GM21528 (cell line): Measurements from ENCODE around the gene OR10A5.
"Not testable (repeated sequence)": the region's sequence is repeated elsewhere in the genome, so short reads cannot be mapped to it uniquely, and the experiment has no call there.

Experiments used
- ATAC-seq: cut with Tn5 transposase; IDR thresholded peaks from one replicate; pipeline ENCODE4 v1.9.1; 2021; ENCODE audit warnings: mild to moderate bottlenecking, moderate library complexity; ENCODE audit not compliant: unreplicated experiment, low FRiP score

Gene OR10A5, protein sequence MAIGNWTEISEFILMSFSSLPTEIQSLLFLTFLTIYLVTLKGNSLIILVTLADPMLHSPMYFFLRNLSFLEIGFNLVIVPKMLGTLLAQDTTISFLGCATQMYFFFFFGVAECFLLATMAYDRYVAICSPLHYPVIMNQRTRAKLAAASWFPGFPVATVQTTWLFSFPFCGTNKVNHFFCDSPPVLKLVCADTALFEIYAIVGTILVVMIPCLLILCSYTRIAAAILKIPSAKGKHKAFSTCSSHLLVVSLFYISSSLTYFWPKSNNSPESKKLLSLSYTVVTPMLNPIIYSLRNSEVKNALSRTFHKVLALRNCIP

DNA sequence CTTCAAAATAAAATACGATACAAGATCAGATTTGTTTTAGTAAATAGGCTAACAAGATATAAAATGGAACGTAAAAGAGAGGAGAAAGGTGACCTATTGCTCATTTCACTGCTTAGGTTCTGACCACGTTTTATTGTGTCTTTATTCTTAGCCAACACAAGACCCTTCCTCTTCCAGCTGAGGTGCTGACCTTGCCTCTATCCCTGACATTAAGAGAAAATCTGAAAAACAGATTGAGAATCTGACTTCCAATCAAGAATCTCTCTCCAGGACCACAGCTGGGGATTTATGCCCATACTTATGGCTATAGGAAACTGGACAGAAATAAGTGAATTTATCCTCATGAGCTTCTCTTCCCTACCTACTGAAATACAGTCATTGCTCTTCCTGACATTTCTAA is at the start of gene OR10A5:
Gene OR10A5, plus strand, starts transcription at position 301 of the 400 bp plus-strand sequence. Its CDS starts 0 bp downstream, at position 301.
- no peak for ATAC-seq

GRCh38 chr11:6799402-6799801 is 46.1 kb upstream of the OR10A5 start, which contains the start of gene OR6A2:
Gene OR6A2 (minus strand): TSS chr11:6799689. CDS start chr11:6795708, 3,981 bp downstream.
- no peak for ATAC-seq

DNA sequence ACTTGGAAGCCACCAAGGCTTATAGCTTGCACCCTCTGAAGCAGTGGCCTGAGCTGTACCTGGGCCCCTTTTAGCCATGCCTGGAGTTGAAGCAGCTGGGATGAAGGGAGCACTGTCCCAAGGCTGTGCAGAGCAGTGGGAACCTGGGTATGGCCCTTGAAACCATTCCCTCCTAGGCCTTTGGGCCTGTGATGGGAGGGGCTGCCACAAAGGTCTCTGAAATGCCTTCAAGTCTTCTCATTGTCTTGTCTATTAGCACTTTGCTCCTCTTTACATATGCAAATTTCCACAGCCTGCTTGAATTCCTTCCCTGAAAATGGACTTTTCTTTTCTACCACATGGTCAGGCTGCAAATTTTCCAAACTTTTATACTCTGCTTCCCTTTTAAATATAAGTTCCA is 44.4 kb upstream of the OR10A5 start:
- not testable (repeated sequence) for ATAC-seq

DNA sequence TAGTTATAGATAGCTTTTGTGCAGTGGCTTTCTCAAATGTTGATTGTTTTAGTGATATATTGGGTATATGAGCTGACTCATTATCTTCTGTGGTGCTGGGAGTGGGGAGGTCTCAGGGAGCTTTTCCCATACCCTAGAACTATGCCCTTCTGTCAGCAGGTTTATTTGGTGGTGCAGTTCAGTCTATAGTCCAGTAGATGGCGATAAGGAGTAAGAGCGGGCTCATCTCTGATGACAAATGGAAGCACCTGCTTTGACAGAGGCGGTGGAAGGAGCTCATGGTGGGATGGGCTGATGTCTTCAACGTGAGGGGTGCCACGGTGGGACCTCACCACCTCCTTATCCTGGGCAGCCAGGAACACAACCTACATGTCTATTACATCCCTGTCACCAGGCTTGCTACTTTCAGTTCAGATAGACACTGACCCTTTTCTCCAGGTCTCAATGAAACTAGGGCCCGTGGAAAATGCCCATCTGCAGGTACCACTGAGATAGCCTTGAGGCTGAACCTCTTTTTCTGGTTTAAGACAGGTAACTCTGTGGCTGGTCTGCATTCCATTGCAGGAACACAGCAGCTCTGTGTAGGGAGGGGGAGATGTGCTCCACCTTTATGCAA is 33.0 kb upstream of the OR10A5 start:
- peak; percentile 74 for ATAC-seq

DNA sequence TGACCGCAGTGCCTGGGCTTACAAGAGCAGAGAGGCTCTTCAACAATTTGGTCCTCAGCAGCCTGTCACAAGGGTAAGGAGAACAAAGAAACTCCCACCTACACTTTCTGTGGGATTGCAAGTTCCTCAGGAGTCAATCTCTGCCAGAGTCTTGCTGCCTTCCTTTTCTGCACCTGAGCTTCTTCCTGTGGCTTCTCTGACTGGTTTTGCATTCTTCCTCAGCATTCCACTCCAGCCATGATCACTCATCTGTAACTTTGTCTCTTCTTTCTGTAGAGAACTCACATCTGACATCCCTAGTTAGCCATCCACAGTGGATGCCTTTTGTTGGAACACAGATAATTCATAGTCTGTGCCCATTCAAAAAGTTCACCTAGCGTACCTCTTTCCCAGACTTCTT is 31.8 kb upstream of the OR10A5 start:
- no peak for ATAC-seq

DNA sequence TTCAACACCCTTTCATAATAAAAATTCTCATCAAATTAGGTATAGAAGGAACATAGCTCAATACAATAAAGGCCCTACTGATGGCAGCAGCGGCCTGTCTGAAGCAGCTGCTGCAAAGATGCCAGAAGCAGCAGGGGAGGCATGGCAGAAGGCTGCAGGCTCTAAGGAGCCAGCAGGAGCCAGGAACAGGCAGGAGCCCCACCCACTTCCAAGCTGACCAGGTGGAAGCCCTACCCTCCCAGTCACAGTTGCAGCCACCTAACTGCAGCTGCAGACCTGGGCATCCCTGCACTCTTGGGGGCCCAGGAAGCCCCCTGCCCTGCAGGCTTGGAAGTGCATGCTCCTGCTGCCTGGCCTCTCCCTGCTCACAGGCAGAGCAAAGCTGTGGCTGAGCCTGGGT is 27.8 kb upstream of the OR10A5 start:
- no peak for ATAC-seq

- ATAC-seq = no peak
Measured at GRCh38 chr11:6818967-6819366, 26.5 kb upstream of the OR10A5 start.

- no peak for ATAC-seq
Measured at GRCh38 chr11:6824136-6824823, 21.2 kb upstream of the OR10A5 start.

- no peak for ATAC-seq
Measured at GRCh38 chr11:6825231-6825744, 20.2 kb upstream of the OR10A5 start.

DNA sequence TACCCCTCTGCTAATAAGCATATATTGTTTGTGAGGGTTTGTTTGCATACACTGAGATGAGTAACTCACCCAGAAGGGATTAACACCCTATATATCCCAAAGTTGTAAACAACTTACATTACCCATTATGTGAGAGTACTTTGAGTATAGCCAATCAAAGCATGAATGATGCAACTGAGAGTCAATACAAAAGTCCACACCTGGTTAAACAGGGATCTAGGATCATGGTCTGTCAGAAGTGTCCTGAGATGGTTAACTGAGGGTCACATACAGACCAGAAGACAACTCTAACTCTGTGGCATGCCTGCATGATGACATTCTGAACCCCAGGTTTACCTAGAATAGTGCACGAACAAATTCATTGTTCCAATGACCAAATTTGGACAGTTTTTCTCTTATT is 17.4 kb upstream of the OR10A5 start:
- ATAC-seq = no peak

DNA sequence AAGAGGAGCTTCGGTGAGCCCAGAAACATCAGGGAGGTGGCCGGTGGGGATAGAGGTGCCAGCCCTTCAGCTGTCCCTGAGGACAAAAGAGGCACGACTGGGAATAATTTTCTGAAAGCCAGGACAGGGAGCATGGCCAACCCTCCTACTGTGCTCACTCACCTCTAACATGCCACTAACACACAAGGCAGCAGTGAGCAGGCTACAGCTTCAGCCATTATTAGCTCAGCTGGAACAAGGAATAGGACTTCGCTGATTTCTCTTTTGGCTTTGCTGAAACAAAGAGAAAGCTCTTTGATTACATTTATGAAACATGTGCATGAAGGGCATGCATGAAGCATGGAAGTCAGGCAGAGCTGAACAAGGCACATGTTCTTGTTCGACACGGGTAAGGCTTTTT is 12.1 kb upstream of the OR10A5 start:
- ATAC-seq = no peak

DNA sequence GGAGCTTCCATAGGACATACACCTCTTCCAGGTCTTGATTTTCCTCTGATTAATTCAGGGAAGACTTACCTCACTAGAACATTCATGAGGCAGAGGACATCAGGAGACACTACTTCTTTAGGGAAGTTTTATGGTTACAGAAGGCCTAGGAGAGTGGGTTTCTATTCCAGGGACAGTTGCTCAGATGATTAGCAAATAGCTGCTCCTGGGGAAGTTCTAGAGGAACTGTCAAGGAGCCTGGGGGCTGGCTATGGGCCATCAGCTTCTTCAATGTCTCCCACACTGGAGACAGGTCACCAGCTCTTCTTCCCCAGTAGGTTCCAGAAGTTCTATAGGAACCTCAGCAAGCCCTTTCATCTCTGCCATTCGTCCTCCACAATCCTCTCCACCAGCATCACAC is 11.5 kb upstream of the OR10A5 start:
- no peak for ATAC-seq

- ATAC-seq = no peak
Measured at GRCh38 chr11:6841694-6842093, 3.8 kb upstream of the OR10A5 start.

DNA sequence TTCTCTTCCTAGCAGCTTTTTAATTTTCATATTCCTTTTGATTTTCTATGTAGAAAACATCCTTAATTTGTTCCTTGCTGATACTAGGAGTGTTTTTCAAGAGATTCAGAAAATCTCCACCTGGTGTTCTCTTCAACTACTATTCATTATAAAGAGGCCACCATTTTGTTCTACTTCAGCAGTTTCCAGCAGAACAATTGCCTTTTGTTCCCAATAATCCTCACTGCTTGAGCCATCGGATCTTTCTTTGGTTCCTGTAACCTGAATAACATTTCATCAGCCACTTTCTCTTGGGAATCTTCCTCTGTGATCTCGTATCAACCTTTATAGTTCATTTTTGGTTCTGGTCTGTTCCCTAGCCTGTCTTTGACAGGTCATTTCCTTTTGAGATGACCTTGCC is 1.8 kb upstream of the OR10A5 start:
- no peak for ATAC-seq

- no peak for ATAC-seq
Measured at GRCh38 chr11:6844356-6844755, 1.1 kb upstream of the OR10A5 start.

DNA sequence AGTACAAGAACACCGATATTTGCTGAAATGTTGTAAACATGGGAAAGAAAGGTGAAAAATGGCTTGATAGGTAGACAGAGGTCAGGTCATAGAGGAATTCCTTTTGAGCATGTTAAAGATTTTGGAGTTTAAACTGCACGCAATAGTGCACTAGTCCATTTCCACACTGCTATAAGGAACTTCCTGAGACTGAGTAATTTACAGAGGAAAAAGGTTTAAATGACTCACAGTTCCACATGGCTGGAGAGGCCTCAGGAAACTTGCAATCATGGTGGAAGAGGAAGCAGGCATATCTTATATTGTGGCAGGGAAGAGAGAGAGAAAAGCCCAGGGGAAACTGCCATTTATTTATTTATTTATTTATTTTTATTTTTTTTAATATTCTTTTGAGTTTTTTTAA is 5.0 kb downstream of the OR10A5 start:
- no peak for ATAC-seq

GRCh38 chr11:6854801-6855200 is 9.3 kb downstream of the OR10A5 start:
- ATAC-seq = not testable (repeated sequence)

- no peak for ATAC-seq
Measured at GRCh38 chr11:6855971-6856541, 10.6 kb downstream of the OR10A5 start.

GRCh38 chr11:6856871-6857270 is 11.4 kb downstream of the OR10A5 start:
- ATAC-seq = no peak

DNA sequence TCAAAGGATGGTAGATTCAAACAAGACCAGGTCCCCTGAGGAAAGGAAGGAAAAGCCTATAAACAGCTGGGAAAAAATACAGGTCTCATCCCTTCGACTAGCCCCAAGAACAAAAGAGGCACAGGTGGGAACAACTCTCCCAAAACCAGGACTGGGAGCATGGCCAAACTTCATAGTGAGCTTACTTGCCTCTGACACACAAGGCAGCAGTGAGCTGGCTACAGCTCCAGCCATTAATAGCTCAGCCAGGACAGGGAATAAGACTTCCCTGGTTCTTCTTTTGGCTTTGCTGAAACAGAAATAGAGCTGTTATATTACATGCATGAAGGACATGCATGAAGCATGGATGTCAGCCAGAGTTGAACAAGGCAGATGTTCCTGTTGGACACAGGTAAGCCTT is 17.5 kb downstream of the OR10A5 start, which contains the start of gene OR10A2:
Gene OR10A2, plus strand, starts transcription at position 97 of the 400 bp plus-strand sequence. CDS start 6,698 bp downstream, outside the sequence.
- no peak for ATAC-seq

DNA sequence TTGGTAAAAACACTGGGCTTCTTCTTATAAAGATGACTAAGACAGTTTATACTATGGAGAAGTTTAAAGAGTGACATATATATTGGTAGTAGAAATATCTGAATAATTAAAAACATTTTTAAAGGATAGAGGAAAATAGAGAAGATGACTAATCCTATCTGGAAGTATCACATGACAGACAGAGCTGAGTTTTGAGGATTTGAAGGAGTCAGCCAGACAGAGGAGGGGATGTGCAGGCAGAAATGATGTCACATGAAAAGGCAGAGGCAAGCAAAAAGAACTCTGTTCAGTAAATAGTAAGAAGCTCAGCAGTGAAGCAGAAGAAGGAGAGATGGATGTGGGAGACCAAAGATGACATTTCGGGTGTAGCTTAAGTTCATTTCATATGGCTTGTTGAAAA is 19.0 kb downstream of the OR10A5 start:
- ATAC-seq = no peak
